Adrenal gland (tissue), 5 donors: Measurements from ENCODE around the gene TEKT3.

Experiments
- CTCF ChIP-seq, 6 experiments: fragments of 450-650 bp in 4 of 6; fragments of 200-600 bp in 2 of 6; sonication (generic) in 1 of 6; IDR thresholded peaks; 1 replicate in 5 of 6; 2 replicates in 1 of 6; pipeline versions ENCODE4 v1.5.1 to v1.8.0; 2016 to 2021; ENCODE audit warnings: antibody characterized with exemption in 6 of 6, mild to moderate bottlenecking in 2 of 6, moderate library complexity in 1 of 6
- POLR2A ChIP-seq, 2 donors: fragments of 450-650 bp; IDR thresholded peaks; one replicate each; pipeline ENCODE4 v1.6.1; 2017; ENCODE audit warnings: antibody characterized with exemption in 2 of 2, mild to moderate bottlenecking in 2 of 2, moderate library complexity in 1 of 2
- donor health status: DM: no; HTN: no; CAD: no.

GRCh38 chr17:15349119-15349518, 7.7 kb upstream of the TEKT3 start:
- no peak for TF ChIP-seq CTCF (IDR thresholded peaks at IDR 0.05)
- TF ChIP-seq POLR2A (IDR thresholded peaks at IDR 0.05): no peak
